ENCODE data around the gene TMEM37. TPM values are rescaled to one million over a fixed set of nuclear protein-coding genes. Genes with fewer than 3 reads are reported as not detected.

The TMEM37 gene
- total and polyA plus RNA-seq, 9 of the 15 experiments (the other 6 are each of a cell fraction or from before 2014, with no cell fraction given) = 0.03 to 0.64 (median 0.31) TPM; not detected in 1

- ChIA-PET POLR2A (interaction anchor here (0.5 kb wide), 1 partner anchor 9 kb away, joined by 3 read pairs; no protein-coding TSS in a partner anchor), CTCF (ENCODE audit: low intra/inter-chr PET ratio) (no interaction called here)
- no peak for DNase-seq (ENCODE audit: extremely low read depth in 1 of 4, low spot score in 3 of 4)
- Histone ChIP-seq H3K9me3 (replicated peaks; ENCODE audit: control insufficient read depth, insufficient read depth, low read depth, low read length) (no peaks in the 10 kb centered on the region), H3K4me3 (no peak overlapping the region), H3K27me3 (ENCODE audit: control insufficient read depth in 2 of 2, insufficient read depth in 2 of 2, low read length in 2 of 2) (peaks cover 9 to 34% of the 10 kb centered on the region in 2 experiments; a peak in 4 of 5 replicates), H3K36me3 (ENCODE audit: control insufficient read depth, insufficient read depth, low read length) (no peaks in the 10 kb centered on the region), H3K4me1 (replicated peaks in 1 of 2; ENCODE audit: control insufficient read depth in 2 of 2, insufficient read depth in 2 of 2, low read length in 2 of 2) (no peaks in the 10 kb centered on the region), H3K79me2 (ENCODE audit: control insufficient read depth, insufficient read depth, low read length) (no peaks in the 10 kb centered on the region), H4K20me1 (replicated peaks; ENCODE audit: control insufficient read depth, insufficient read depth, low read length) (peaks cover 3% of the 10 kb centered on the region; the same call in 1 of the 2 replicates), H3K27ac (ENCODE audit: extremely low read depth, low read depth, low read length) (no peak overlapping the region), H2AFZ (ENCODE audit: low read depth, low read length) (no peak overlapping the region), H3K9me1 (ENCODE audit: control insufficient read depth, insufficient read depth, low read length) (no peaks in the 10 kb centered on the region), H3K4me2 (ENCODE audit: insufficient read depth, low read length) (no peak overlapping the region), H3K9ac (ENCODE audit: insufficient read depth in 1 of 2, low read depth in 2 of 2, low read length in 2 of 2) (no peak overlapping the region)
- in situ Hi-C loops (cut with MboI) (loop anchor here (5.0 kb wide), 2 partner anchors 57 to 157 kb away; no protein-coding TSS in a partner anchor), intact Hi-C loops (cut with micrococcal nuclease) (loop anchor here (10.0 kb wide), 1 partner anchor 445 kb away; no protein-coding TSS in a partner anchor)
- TF ChIP-seq ZBTB40 (IDR thresholded peaks at IDR 0.05) (peak; percentile 90), ZBTB40 (CRISPR knock-in tag; IDR thresholded peaks at IDR 0.05) (peak; percentile 55; the same call in 1 of the 2 replicates), HNRNPLL (IDR thresholded peaks at IDR 0.05; ENCODE audit: low read depth, low read length, poor library complexity, severe bottlenecking) (no peak), NFIC (IDR thresholded peaks at IDR 0.05) (peak; percentile 53)
- FAIRE-seq = no peak
- no peak for ATAC-seq
- BruUV-seq (replicated peaks) = no TSS peak
- 0% methylated on average over 2 of the region's 2 CpGs for whole genome bisulfite sequencing (ENCODE audit: insufficient coverage, low coverage, missing lambda C conversion rate)
Observed at GRCh38 chr2:119469661-119470297, 38.1 kb downstream of the TMEM37 start.

Data from K562 (cell line).